Embryonic facial prominence (tissue), 1 donor: ENCODE measurements around the gene PHYH.
"Not testable (repeated sequence)": the region's sequence is repeated elsewhere in the genome, so short reads cannot be mapped to it uniquely, and the experiment has no call there.

Experiments
- DNase-seq: peaks from one replicate; pipeline ENCODE4 v3.0.0-alpha.2; 2016; ENCODE audit errors: extremely low spot score

Gene PHYH

DNA sequence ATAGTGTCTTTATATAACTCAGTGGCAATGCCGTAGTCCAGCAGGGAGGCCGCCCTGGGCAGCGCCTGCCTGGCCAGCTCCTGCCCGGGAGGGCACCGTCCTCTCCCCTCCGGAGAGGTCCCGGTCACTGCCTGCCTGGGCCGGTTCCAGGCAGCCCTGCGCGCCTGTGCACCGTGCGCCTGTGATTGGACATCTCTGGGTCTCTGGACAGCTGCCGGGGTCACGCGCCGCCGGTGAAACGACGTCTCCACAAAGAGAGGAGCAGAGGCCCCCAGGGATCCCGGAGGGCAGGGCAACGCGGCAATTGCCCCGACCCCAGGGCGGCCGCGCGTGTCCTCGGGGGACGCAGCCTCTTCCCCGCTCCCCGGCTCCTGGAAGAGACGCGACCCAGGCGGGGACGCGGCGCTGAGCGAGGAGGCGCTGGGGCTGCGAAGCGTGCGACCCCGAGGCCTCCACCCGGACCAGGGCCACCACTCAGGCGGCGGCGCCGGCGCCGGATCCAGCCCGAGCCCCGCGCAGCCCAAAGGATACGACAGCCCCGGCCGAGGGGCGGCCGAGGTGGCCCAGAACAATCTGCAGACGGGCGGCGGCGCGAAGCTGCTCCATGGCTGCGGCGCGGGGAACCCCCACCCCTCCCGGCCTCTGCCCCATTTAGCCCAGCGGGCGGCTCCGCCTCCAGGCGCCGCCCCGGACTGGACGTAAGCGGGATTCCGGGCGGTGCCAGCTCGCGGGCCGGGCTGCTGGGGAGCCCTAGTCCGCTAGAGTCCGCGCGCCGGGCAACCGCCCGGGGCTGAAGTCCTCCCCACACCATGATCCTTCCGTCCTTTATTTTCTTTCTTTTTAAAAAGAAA, at the start of gene PHYH:
Gene PHYH (minus strand): TSS at position 628 of the 851 bp plus-strand sequence. CDS start 22 bp downstream, at position 606.
- DNase-seq, result peak; percentile 64

- DNase-seq, result peak; percentile 43
These were observed 48.6 kb upstream of the PHYH start, which contains the start of gene SEPHS1 for GRCh38 chr10:13348216-13349017. Gene SEPHS1, minus strand, starts transcription at chr10:13348293. Its CDS starts 3,343 bp downstream, at chr10:13344950.

DNA sequence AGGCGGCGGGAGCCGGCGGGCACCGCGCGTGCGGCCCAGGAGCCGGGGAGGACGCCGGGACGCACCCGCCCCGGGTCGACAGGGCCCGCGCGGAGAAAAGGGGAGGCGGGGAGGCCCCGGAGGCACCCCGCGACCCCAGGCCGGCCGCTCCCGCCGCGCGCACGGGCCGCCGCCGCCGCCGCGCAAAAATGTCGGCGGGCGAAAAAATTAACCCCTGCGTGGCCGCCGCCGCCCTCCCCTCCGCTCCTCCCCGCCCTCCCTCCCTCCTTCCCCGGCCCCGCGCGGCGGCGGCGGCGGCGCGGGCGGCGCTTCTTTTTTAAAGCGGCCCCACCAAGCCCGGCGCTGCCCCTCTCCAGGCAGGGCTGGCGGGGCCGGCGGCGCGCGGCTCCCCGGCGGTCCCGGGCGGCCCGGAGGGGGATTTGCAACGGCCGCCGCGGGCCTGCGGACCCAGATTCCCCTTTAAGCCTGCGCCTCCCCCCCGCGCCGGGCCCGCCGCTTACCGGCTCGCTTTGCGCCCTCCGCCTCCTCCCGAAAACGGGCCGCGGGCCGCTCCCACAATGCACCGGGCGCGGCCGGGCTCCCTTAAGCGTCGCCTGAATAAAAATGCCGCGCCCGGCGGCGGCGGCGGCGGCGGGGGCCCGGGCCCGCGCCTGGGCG, 47.8 kb upstream of the PHYH start:
- DNase-seq, result peak; percentile 68

GRCh38 chr10:13347043-13347499, 47.2 kb upstream of the PHYH start:
- no peak for DNase-seq

DNA sequence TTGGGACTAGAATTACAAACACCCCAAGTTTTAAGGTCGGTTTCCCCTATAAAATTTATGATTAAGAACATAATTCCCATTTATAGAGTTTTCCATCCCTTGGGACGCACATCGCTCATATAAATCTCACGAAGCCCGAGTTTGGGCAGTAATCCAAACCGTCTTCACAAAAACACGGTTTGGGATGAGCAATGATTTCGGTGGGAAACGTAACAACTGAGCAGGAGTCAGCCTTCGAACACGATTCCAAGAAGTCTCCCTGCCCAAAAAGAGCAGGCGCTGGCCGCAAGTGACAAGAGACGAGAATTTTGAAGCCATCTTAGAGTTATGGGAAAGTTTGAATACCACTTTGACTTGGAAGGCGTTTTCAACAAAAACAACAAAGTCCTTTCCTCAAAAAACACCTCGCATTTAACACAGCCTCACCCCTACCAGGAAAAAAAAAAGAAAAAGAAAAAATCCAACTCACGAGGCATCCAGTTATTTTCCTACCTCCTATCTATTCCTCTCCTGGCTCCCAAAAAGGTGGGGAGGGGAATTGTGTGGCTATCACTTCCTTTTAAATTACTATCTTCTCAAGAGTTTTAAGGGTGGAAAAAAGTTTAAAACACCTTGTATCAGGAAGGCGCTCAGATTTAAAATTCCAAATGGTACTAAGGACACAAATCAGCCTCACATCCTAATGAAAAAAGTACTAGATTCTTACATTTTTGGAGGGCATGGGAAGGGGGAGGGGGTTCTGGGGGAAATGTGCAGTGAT, 46.6 kb upstream of the PHYH start:
- DNase-seq, result no peak

- peak; percentile 47 for DNase-seq
These were observed 40.9 kb upstream of the PHYH start for GRCh38 chr10:13340626-13341376.

GRCh38 chr10:13340068-13340467, 40.2 kb upstream of the PHYH start:
- no peak for DNase-seq

DNA sequence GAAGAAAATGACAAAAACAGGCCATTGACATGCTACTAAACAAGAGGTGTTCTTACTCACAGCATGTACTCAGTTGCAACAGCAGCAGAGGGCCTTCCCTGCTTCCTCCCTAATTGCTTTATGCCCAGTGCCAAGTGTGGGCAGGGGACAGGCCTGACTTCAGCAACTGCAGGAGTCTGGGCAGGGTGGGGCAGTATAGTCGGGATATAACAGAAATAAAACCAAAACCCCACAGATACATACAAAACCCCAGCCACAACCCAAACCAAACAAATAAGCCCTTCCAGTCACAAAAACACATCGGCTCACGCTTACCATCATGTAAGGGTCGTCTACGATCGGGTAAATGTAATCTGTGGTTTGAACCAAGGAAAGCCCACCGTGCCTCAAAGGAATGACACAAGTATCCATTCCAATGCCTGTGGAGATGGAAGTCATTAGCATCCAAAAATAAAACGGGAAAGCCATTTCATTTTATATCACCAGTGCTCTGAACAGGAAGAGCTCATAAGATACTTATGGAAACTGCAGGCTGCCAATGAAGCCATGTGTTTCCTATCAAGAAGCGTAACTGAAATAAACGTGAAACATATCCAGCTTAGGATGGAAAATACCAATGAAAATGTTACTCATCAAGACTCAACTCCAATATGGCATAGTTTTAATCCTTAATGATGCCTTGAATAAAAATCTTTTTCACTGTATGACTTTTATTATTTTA, 38.7 kb upstream of the PHYH start:
- DNase-seq, result peak; percentile 85

GRCh38 chr10:13337827-13338196, 37.9 kb upstream of the PHYH start:
- DNase-seq, result no peak

GRCh38 chr10:13337128-13337826, 37.4 kb upstream of the PHYH start:
- DNase-seq, result no peak

DNA sequence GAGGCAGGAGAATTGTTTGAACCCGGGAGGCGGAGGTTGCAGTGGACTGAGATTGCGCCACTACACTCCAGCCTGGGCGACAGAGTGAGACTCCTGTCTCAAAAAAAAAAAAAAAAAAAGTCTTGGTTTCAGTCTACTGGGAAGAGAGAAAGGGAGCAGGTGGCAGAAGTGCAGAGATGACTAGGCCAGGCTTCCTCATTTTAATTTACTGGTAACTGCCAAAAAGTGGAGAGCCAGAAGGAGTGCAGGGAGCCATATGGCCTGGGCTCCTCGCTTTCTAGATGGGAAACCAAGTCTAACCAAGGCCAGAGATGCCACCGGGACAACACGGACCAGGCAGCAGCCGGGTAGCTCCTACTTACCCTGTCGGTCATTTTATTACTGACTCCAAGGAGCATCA, 36.0 kb upstream of the PHYH start:
- no peak for DNase-seq

DNA sequence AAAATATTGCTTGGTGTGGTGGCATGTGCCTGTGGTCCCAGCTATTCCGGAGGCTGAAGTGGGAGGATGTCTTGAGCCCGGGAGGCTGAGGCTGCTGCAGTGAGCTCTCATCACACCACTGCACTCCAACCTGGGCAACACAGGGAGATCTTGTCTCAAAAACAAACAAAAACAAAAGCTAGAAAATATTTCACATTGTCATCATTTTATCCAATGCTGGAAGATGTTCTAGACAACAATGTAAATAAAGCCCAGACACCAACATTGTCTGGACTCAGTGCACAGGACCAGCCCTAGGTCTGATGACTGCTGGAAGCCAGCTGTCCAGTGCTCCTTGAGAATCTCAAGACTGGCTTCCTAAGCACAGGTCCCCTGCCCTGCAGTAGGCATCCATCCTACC, 34.7 kb upstream of the PHYH start:
- no peak for DNase-seq

- DNase-seq, result no peak
These were observed 31.8 kb upstream of the PHYH start for GRCh38 chr10:13331646-13332045.

DNA sequence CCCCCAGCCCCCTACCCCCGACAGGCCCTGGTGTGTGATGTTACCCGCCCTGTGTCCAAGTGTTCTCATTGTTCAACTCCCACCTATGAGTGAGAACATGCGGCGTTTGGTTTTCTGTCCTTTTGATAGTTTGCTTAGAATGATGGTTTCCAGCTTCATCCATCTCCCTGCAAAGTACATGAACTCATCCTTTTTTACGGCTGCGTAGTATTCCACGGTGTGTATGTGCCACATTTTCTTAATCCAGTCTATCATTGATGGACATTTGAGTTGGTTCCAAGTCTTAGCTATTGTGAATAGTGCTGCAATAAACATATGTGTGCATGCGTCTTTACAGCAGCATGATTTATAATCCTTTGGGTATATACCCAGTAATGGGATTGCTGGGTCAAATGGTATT, 31.1 kb upstream of the PHYH start:
- DNase-seq, result not testable (repeated sequence)

- DNase-seq, result no peak
These were observed 29.7 kb upstream of the PHYH start for GRCh38 chr10:13329565-13329964.

DNA sequence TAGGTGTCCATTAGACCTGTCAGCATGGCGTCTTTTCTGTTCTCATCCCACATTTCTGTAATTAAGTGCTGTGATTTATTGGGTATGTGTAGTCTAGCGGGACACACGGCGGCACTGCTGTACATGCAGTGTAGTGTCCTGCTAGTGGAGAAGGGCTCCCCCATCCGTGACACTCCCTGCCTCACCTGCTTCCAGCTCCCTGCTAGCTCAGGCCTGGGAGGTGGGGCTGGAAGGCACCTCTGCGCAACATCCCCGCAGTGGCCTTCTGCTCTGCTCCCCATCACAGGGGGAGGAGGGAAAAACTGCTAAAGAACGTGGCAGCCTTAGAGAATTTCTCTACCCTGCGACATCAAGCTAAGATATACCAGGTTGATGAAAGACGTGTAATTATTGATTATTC, 28.7 kb upstream of the PHYH start:
- no peak for DNase-seq

- no peak for DNase-seq
These were observed 28.3 kb upstream of the PHYH start for GRCh38 chr10:13328126-13328525.

- DNase-seq, result peak; percentile 19
These were observed 27.7 kb upstream of the PHYH start for GRCh38 chr10:13327534-13327933.

GRCh38 chr10:13322615-13323148, 22.8 kb upstream of the PHYH start:
- no peak for DNase-seq
